SU-DHL-6 (cell line): ENCODE data around the gene FGF16.

Experiments used
- H2AFZ ChIP-seq: fragments of 200-600 bp; sonication (generic); 2 replicates; pipeline ENCODE4 v1.6.1; 2014; ENCODE audit warnings: low read depth, mild to moderate bottlenecking, moderate library complexity, mixed read lengths, antibody characterized with exemption, low read length; ENCODE audit not compliant: severe bottlenecking
- H3F3A ChIP-seq: fragments of 200-600 bp; shearing (Covaris generic); 2 replicates; pipeline ENCODE4 v1.6.0; 2016; ENCODE audit warnings: antibody characterized with exemption, mild to moderate bottlenecking; ENCODE audit not compliant: insufficient read depth
- H3K27ac ChIP-seq: fragments of 200-600 bp; sonication (generic); 2 replicates; pipeline ENCODE4 v1.5.1; 2016; ENCODE audit warnings: low read depth, mild to moderate bottlenecking, low read length, moderate library complexity, mixed read lengths
- H3K27me3 ChIP-seq: fragments of 200-600 bp; sonication (generic), shearing (Covaris generic); 2 replicates; pipeline ENCODE4 v1.6.0; 2014; ENCODE audit warnings: mild to moderate bottlenecking, low read length
- H3K36me3 ChIP-seq: fragments of 200-600 bp; sonication (generic); 2 replicates; pipeline ENCODE4 v1.6.1; 2014; ENCODE audit warnings: mild to moderate bottlenecking, low read length, mixed read lengths
- H3K4me2 ChIP-seq: fragments of 300-600, 200-600 bp; shearing (Covaris generic), sonication (generic); 2 replicates; pipeline ENCODE4 v1.6.0; 2014; ENCODE audit warnings: low read length, low read depth, mild to moderate bottlenecking; ENCODE audit not compliant: poor library complexity, severe bottlenecking
- H3K4me3 ChIP-seq: fragments of 200-600 bp; sonication (generic); 2 replicates; pipeline ENCODE4 v1.5.1; 2014; ENCODE audit warnings: antibody characterized with exemption, low read length, mild to moderate bottlenecking, mixed read lengths; ENCODE audit not compliant: insufficient read depth, poor library complexity, severe bottlenecking
- H3K79me2 ChIP-seq: fragments of 200-600 bp; sonication (generic); 2 replicates; pipeline ENCODE4 v1.6.1; 2014; ENCODE audit warnings: mild to moderate bottlenecking, low read length, moderate library complexity; ENCODE audit not compliant: insufficient read depth
- H3K9ac ChIP-seq: fragments of 200-600 bp; sonication (generic); 2 replicates; pipeline ENCODE4 v1.7.0; 2014; ENCODE audit warnings: mild to moderate bottlenecking, low read length
- H3K9me2 ChIP-seq: fragments of 200-600 bp; sonication (generic); replicated peaks from 2 replicates; pipeline ENCODE4 v1.6.1; 2014; ENCODE audit warnings: low read length; ENCODE audit not compliant: insufficient read depth
- H3K9me3 ChIP-seq: fragments of 200-600 bp; sonication (generic); 2 replicates; pipeline ENCODE4 v1.6.1; 2014; ENCODE audit warnings: low read length, mixed read lengths; ENCODE audit not compliant: insufficient read depth
- H4K20me1 ChIP-seq: fragments of 200-600 bp; sonication (generic); 2 replicates; pipeline ENCODE4 v1.6.1; 2014; ENCODE audit warnings: low read depth, mild to moderate bottlenecking, antibody characterized with exemption, low read length, moderate library complexity, mixed read lengths
- EZH2phosphoT487 ChIP-seq: fragments of 200-600 bp; sonication (generic), shearing (Covaris generic); conservative IDR thresholded peaks from 2 replicates; pipeline ENCODE4 v1.6.1; 2018; ENCODE audit warnings: mild to moderate bottlenecking, antibody characterized with exemption, low read length, moderate library complexity, mixed read lengths
- TF ChIP-seq, protein P1 (sequence below): fragments of 200-600 bp; sonication (generic); IDR thresholded peaks from one replicate; pipeline ENCODE4 v1.5.1; 2017; ENCODE audit warnings: antibody characterized with exemption, mild to moderate bottlenecking, low read length, moderate library complexity; ENCODE audit not compliant: insufficient read depth, poor library complexity, severe bottlenecking

FGF16 gene

DNA sequence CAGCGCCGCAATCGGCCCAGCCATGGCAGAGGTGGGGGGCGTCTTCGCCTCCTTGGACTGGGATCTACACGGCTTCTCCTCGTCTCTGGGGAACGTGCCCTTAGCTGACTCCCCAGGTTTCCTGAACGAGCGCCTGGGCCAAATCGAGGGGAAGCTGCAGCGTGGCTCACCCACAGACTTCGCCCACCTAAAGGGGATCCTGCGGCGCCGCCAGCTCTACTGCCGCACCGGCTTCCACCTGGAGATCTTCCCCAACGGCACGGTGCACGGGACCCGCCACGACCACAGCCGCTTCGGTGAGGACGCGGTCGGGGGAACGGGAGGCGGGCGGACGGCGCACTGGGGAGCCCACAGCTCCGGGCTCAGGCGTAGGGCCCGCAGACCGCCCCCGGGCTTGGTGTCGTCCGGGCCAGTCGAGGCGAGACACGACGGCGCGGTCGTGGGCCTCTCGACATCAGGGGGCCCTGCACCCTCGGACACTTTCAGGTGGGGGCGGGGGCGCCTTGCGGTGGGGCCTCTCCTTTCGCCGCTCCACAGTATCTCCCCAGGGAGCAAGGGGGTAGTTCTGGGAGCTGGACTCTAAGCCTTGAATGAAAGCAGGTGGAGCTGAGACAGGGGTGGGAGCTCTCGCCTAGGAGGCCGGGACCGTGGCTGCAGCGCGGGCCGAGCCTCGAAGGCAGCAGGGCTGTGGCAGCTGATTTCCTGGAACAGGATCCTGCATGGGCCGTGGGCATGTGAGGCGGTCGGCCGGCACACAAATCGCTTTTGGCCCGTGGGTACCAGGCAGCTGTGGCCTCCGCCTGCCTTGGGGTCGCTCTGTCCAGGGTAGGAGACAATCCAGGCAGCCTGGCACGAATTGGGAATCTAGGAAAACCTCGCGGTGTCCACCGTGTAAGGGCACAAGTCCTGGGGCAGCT lies 722 bp downstream of the FGF16 start:
- H3K9ac ChIP-seq, result no peak overlapping the region
- H3K4me2 ChIP-seq, result peak overlapping the region; percentile 24
- no peaks in the 10 kb centered on the region for H3F3A ChIP-seq
- no peaks in the 10 kb centered on the region for H3K9me2 ChIP-seq
- H3K27me3 ChIP-seq, result no peaks in the 10 kb centered on the region
- H3K36me3 ChIP-seq, result no peaks in the 10 kb centered on the region
- H3K27ac ChIP-seq, result no peak overlapping the region
- H3K79me2 ChIP-seq, result no peaks in the 10 kb centered on the region
- H3K9me3 ChIP-seq, result no peaks in the 10 kb centered on the region
- H2AFZ ChIP-seq, result no peak overlapping the region
- no peaks in the 10 kb centered on the region for H4K20me1 ChIP-seq
- TF ChIP-seq EZH2phosphoT487, result no peak
- TF ChIP-seq, protein P1, sequence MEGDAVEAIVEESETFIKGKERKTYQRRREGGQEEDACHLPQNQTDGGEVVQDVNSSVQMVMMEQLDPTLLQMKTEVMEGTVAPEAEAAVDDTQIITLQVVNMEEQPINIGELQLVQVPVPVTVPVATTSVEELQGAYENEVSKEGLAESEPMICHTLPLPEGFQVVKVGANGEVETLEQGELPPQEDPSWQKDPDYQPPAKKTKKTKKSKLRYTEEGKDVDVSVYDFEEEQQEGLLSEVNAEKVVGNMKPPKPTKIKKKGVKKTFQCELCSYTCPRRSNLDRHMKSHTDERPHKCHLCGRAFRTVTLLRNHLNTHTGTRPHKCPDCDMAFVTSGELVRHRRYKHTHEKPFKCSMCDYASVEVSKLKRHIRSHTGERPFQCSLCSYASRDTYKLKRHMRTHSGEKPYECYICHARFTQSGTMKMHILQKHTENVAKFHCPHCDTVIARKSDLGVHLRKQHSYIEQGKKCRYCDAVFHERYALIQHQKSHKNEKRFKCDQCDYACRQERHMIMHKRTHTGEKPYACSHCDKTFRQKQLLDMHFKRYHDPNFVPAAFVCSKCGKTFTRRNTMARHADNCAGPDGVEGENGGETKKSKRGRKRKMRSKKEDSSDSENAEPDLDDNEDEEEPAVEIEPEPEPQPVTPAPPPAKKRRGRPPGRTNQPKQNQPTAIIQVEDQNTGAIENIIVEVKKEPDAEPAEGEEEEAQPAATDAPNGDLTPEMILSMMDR, result no peak
- no peak overlapping the region for H3K4me3 ChIP-seq

GRCh38 chrX:77450415-77450814 lies 3.2 kb downstream of the FGF16 start:
- no peaks in the 10 kb centered on the region for H3K27me3 ChIP-seq
- no peak overlapping the region for H3K9ac ChIP-seq
- no peaks in the 10 kb centered on the region for H3K36me3 ChIP-seq
- H3K4me2 ChIP-seq, result no peak overlapping the region
- no peaks in the 10 kb centered on the region for H3K9me3 ChIP-seq
- no peaks in the 10 kb centered on the region for H4K20me1 ChIP-seq
- H3F3A ChIP-seq, result no peaks in the 10 kb centered on the region
- H3K27ac ChIP-seq, result no peak overlapping the region
- no peak overlapping the region for H3K4me3 ChIP-seq
- no peaks in the 10 kb centered on the region for H3K9me2 ChIP-seq
- no peaks in the 10 kb centered on the region for H3K79me2 ChIP-seq
- TF ChIP-seq EZH2phosphoT487, result no peak
- TF ChIP-seq, protein P1, result no peak
- H2AFZ ChIP-seq, result no peak overlapping the region

GRCh38 chrX:77450996-77451395 lies 3.8 kb downstream of the FGF16 start:
- no peak overlapping the region for H3K27ac ChIP-seq
- H3K4me2 ChIP-seq, result no peak overlapping the region
- no peaks in the 10 kb centered on the region for H3F3A ChIP-seq
- no peak overlapping the region for H3K4me3 ChIP-seq
- no peaks in the 10 kb centered on the region for H3K79me2 ChIP-seq
- TF ChIP-seq, protein P1, result no peak
- TF ChIP-seq EZH2phosphoT487, result no peak
- H3K9ac ChIP-seq, result no peak overlapping the region
- no peaks in the 10 kb centered on the region for H3K36me3 ChIP-seq
- H2AFZ ChIP-seq, result no peak overlapping the region
- H3K9me3 ChIP-seq, result no peaks in the 10 kb centered on the region
- no peaks in the 10 kb centered on the region for H3K27me3 ChIP-seq
- no peaks in the 10 kb centered on the region for H4K20me1 ChIP-seq
- no peaks in the 10 kb centered on the region for H3K9me2 ChIP-seq
